Suprapubic skin (tissue), 4 donors: ENCODE results near the gene TADA3. TPM values are rescaled to one million over a fixed set of nuclear protein-coding genes. Genes with fewer than 3 reads are reported as not detected.
A peak's percentile ranks its signal among the peaks of the same experiment; 100 is the strongest.

Source experiments
- DNase-seq, 2 donors: peaks; one replicate each; pipeline ENCODE4 v3.0.0-alpha.2; 2019; ENCODE audit warnings: low spot score in 2 of 2
- H3K27ac ChIP-seq: fragments of 200-600 bp; sonication (generic); one replicate; pipeline ENCODE4 v1.5.1; 2019
- H3K27me3 ChIP-seq: fragments of 200-600 bp; sonication (generic); one replicate; pipeline ENCODE4 v1.5.1; 2019
- H3K36me3 ChIP-seq: fragments of 200-600 bp; sonication (generic); one replicate; pipeline ENCODE4 v1.5.1; 2019
- H3K4me1 ChIP-seq: fragments of 200-600 bp; sonication (generic); one replicate; pipeline ENCODE4 v1.5.1; 2019
- H3K4me3 ChIP-seq: fragments of 200-600 bp; sonication (generic); one replicate; pipeline ENCODE4 v1.5.1; 2019; ENCODE audit warnings: mild to moderate bottlenecking
- H3K9me3 ChIP-seq: fragments of 200-600 bp; sonication (generic); one replicate; pipeline ENCODE4 v1.5.1; 2019
- CTCF ChIP-seq, 2 donors: fragments of 200-600 bp in 1 of 2; fragments of 450-650 bp in 1 of 2; sonication (generic) in 1 of 2; IDR thresholded peaks; one replicate each; pipeline ENCODE4 v1.5.1; 2016 to 2019; ENCODE audit warnings: antibody characterized with exemption in 2 of 2, mild to moderate bottlenecking in 1 of 2, moderate library complexity in 1 of 2
- EP300 ChIP-seq: sonication (generic); formaldehyde crosslinking; IDR thresholded peaks from one replicate; pipeline ENCODE4 v1.6.1; 2017; ENCODE audit warnings: antibody characterized with exemption
- POLR2A ChIP-seq, 2 donors: fragments of 450-650 bp; IDR thresholded peaks; one replicate each; pipeline ENCODE4 v1.6.1; 2017; ENCODE audit warnings: antibody characterized with exemption in 2 of 2, mild to moderate bottlenecking in 2 of 2, moderate library complexity in 2 of 2
- POLR2AphosphoS5 ChIP-seq, 3 donors: sonication (generic); formaldehyde crosslinking; IDR thresholded peaks; one replicate each; pipeline ENCODE4 v1.6.1; 2017; ENCODE audit warnings: antibody characterized with exemption in 3 of 3
- WGBS: methylation state at CpG from one replicate; pipeline ENCODE4 v1.1.5; 2018; 5-methylcytosine and 5-hydroxymethylcytosine counted together
- total RNA-seq, 4 donors: library from RNA; depleted of rRNA; stranded (reverse); fragments of >200 nt; gene quantifications; one replicate each; pipeline ENCODE4 v1.1.0, GENCODE V29; 2016

Gene TADA3
- total RNA-seq, 4 donors from 2014 or later, result 27.6 to 45.0 (median 38.8) TPM

DNA sequence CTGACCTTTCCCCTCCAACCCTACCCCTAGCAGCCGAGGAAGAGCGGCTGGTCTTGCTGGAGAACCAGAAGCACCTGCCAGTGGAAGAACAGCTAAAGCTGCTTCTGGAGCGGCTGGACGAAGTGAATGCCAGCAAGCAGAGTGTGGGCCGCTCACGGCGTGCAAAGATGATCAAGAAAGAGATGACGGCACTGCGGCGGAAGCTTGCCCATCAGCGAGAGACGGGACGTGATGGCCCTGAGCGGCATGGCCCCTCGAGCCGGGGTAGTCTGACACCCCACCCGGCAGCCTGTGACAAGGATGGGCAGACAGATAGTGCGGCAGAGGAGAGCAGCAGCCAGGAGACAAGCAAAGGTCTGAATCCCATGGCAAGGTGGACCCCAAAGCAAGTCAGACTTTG, 48.7 kb downstream of the TADA3 start:
- Histone ChIP-seq H3K36me3 (peaks cover 99% of the 10 kb centered on the region), H3K27me3 (no peaks in the 10 kb centered on the region), H3K9me3 (no peaks in the 10 kb centered on the region), H3K4me1 (peaks cover under 1% of the 10 kb centered on the region), H3K4me3 (no peak overlapping the region), H3K27ac (no peak overlapping the region)
- TF ChIP-seq POLR2AphosphoS5 (IDR thresholded peaks at IDR 0.05), result no peak
- TF ChIP-seq EP300, result no peak
- no peak for TF ChIP-seq CTCF (IDR thresholded peaks at IDR 0.05)
- TF ChIP-seq POLR2A (IDR thresholded peaks at IDR 0.05), result no peak
- no peak for DNase-seq
- WGBS, result 92% methylated on average over 18 of the region's 18 CpGs

DNA sequence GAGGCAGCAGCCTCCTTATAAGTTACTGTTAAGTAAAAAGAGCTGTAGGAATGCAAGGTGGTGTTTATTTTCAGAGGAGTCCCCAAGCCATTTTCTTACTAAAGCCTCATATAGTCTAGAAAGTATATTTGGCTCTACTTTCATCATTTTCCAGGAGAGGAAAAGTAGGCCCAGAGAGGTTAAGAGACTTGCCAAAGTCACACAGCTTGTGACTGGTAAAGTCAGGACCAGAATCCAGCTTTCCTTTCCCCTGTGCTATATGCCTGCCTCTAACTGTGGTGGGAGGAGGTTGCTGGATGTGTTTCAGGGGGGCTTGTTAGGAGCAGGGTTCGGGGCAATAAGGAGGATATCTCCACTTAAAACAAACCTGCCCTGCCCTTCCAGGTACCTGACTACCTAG, 49.7 kb downstream of the TADA3 start:
- WGBS, result 100% methylated on average over 1 of the region's 1 CpG
- no peaks in the 10 kb centered on the region for H3K27me3 ChIP-seq

GRCh38 chr3:9739181-9739580, 53.1 kb downstream of the TADA3 start:
- Histone ChIP-seq H3K36me3 (peaks cover 89% of the 10 kb centered on the region), H3K4me3 (no peak overlapping the region), H3K4me1 (no peaks in the 10 kb centered on the region), H3K27me3 (no peaks in the 10 kb centered on the region), H3K9me3 (no peaks in the 10 kb centered on the region), H3K27ac (no peak overlapping the region)
- TF ChIP-seq POLR2A (IDR thresholded peaks at IDR 0.05) (no peak), EP300 (no peak), CTCF (IDR thresholded peaks at IDR 0.05) (no peak), POLR2AphosphoS5 (IDR thresholded peaks at IDR 0.05) (no peak)
- WGBS, result 93% methylated on average over 15 of the region's 15 CpGs
- no peak for DNase-seq

More for the DNA sequence above, 49.7 kb downstream of the TADA3 start:
- TF ChIP-seq POLR2AphosphoS5 (IDR thresholded peaks at IDR 0.05) (no peak), EP300 (no peak), CTCF (IDR thresholded peaks at IDR 0.05) (no peak), POLR2A (IDR thresholded peaks at IDR 0.05) (no peak)
- no peak overlapping the region for H3K27ac ChIP-seq
- no peaks in the 10 kb centered on the region for H3K4me1 ChIP-seq
- H3K4me3 ChIP-seq, result no peak overlapping the region
- H3K36me3 ChIP-seq, result peaks cover 100% of the 10 kb centered on the region
- H3K9me3 ChIP-seq, result no peaks in the 10 kb centered on the region
- no peak for DNase-seq

DNA sequence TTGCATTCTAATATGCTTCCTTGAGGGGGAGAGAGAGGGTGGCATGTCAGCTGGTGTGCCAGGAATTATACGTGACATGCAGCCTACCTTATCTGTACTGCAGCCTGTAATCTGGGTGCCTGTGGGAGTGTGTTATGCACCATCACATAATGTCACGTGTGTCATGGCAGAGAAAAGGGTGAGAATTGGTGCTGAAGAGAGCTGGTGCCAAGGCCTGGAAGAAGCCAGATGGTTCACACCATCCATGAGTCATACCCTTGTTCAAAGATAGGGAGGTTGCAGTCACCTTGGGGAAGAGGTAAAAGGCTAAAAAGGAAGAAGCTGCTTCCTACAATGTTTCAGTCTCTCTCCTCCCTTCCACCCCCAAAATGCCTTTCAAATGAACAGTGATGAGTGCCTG, 55.4 kb downstream of the TADA3 start:
- peaks cover 18% of the 10 kb centered on the region for H3K4me1 ChIP-seq

DNA sequence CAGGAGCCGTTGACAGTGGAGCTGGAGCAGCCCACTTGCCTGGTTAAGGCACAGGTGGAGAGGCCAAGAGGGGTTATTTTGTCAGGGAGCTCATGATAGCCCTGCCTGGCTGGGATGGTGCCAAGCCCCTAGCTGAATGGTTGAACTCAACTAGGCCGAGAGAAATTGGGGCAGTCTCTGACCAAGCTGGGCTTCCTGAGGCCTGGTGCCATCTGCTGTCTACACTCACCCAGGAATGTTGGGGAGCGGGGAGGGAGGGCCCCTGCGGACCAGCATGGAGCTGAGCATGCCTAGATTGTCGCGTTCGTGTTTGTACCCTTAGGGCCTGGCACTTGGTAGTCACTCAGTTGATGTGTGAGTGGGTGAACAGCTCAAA, 59.5 kb downstream of the TADA3 start:
- H3K36me3 ChIP-seq, result peaks cover 24% of the 10 kb centered on the region
- peak overlapping the region; percentile 96 for H3K4me3 ChIP-seq
- H3K9me3 ChIP-seq, result no peaks in the 10 kb centered on the region
- H3K4me1 ChIP-seq, result peaks cover 26% of the 10 kb centered on the region
- DNase-seq, result no peak
- TF ChIP-seq POLR2AphosphoS5 (IDR thresholded peaks at IDR 0.05), result no peak
- TF ChIP-seq POLR2A (IDR thresholded peaks at IDR 0.05), result no peak
- no peak for TF ChIP-seq EP300
- no peak for TF ChIP-seq CTCF (IDR thresholded peaks at IDR 0.05)
- no peaks in the 10 kb centered on the region for H3K27me3 ChIP-seq
- WGBS, result 16% methylated on average over 3 of the region's 7 CpGs
- no peak overlapping the region for H3K27ac ChIP-seq

More for the DNA sequence above, 55.4 kb downstream of the TADA3 start:
- Histone ChIP-seq H3K9me3 (no peaks in the 10 kb centered on the region), H3K27me3 (no peaks in the 10 kb centered on the region), H3K4me3 (no peak overlapping the region), H3K36me3 (peaks cover 65% of the 10 kb centered on the region), H3K27ac (no peak overlapping the region)
- WGBS, result 58% methylated on average over 2 of the region's 2 CpGs
- TF ChIP-seq CTCF (IDR thresholded peaks at IDR 0.05), result no peak
- no peak for TF ChIP-seq POLR2A (IDR thresholded peaks at IDR 0.05)
- no peak for TF ChIP-seq POLR2AphosphoS5 (IDR thresholded peaks at IDR 0.05)
- TF ChIP-seq EP300, result no peak
- DNase-seq, result no peak
